GM12878 (cell line): ENCODE measurements around the gene ITK. TPM values are rescaled to one million over a fixed set of nuclear protein-coding genes. Genes with fewer than 3 reads are reported as not detected.
A peak's percentile ranks its signal among the peaks of the same experiment; 100 is the strongest.

Experiments used
- ATAC-seq: fragments of 200-7000 bp; cut with Tn5 transposase; 3 replicates; pipeline ENCODE4 v1.9.1; 2020; ENCODE audit warnings: mild to moderate bottlenecking, moderate library complexity
- BruUV-seq: library from RNA; stranded (reverse); fragments of 400-500 nt; replicated peaks from 2 replicates; lab custom pipeline; 2021; lab: Mats Ljungman, UMichigan
- CTCF ChIA-PET: fragments of 300-600 bp; sonication (Branson Sonifier 250); formaldehyde crosslinking; extraction: SDS; loops from one replicate; lab custom pipeline; 2021; ENCODE audit warnings: inconsistent platforms; lab: Yijun Ruan, JAX
- POLR2A ChIA-PET: fragments of 350-600 bp; formaldehyde crosslinking; extraction: SDS; loops from one replicate; lab custom pipeline; 2021; ENCODE audit warnings: inconsistent platforms; lab: Charles Lee
- RAD21 ChIA-PET: fragments of 300-600 bp; sonication (Branson Sonifier 250); formaldehyde crosslinking; loops from one replicate; lab custom pipeline; 2023; ENCODE audit warnings: antibody characterized with exemption; ENCODE audit not compliant: unreplicated experiment; lab: Charles Lee
- SMC1A ChIA-PET: fragments of 300-600 bp; sonication (Branson Sonifier 250); formaldehyde crosslinking; loops from one replicate; lab custom pipeline; 2023; ENCODE audit not compliant: unreplicated experiment, uncharacterized antibody; lab: Charles Lee
- DNase-seq: peaks from one replicate; pipeline ENCODE4 v3.0.0-alpha.2; 2011; ENCODE audit warnings: low read depth, low spot score
- FAIRE-seq: peaks from 3 replicates; lab custom pipeline; 2011; peaks lifted over from hg19 to GRCh38; lab: Jason Lieb, UNC
- H2AFZ ChIP-seq: 2 replicates; pipeline ENCODE4 v1.6.0; 2011; ENCODE audit warnings: low read depth, low read length, control low read depth; ENCODE audit not compliant: control insufficient read depth
- H3K27ac ChIP-seq: 2 replicates; pipeline ENCODE4 v1.5.1; 2011; ENCODE audit warnings: control low read depth; ENCODE audit not compliant: control insufficient read depth, insufficient read depth
- H3K27me3 ChIP-seq, 2 experiments: replicated peaks in 1 of 2; 2 replicates each; pipeline versions ENCODE4 v1.6.0 to v1.6.1; 2011; ENCODE audit warnings: low read length in 1 of 2; ENCODE audit not compliant: control insufficient read depth in 2 of 2, insufficient read depth in 2 of 2
- H3K36me3 ChIP-seq, 2 experiments: 2 replicates each; pipeline ENCODE4 v1.5.1; 2011; ENCODE audit warnings: low read length in 1 of 2; ENCODE audit not compliant: control insufficient read depth in 2 of 2, insufficient read depth in 2 of 2
- H3K4me1 ChIP-seq: 2 replicates; pipeline ENCODE4 v1.6.1; 2011; ENCODE audit warnings: mild to moderate bottlenecking, low read length, moderate library complexity, mixed read lengths; ENCODE audit not compliant: control insufficient read depth, insufficient read depth
- H3K4me2 ChIP-seq: 2 replicates; pipeline ENCODE4 v1.6.0; 2011; ENCODE audit warnings: control low read depth; ENCODE audit not compliant: control insufficient read depth, insufficient read depth
- H3K4me3 ChIP-seq: fragments of 200-600 bp; sonication (generic); 2 replicates; pipeline ENCODE4 v1.5.1; 2016
- H3K79me2 ChIP-seq: 2 replicates; pipeline ENCODE4 v1.6.0; 2011; ENCODE audit warnings: low read length; ENCODE audit not compliant: control insufficient read depth, insufficient read depth
- H3K9ac ChIP-seq: 2 replicates; pipeline ENCODE4 v1.8.0; 2011; ENCODE audit warnings: low read length, control low read depth, mixed read lengths; ENCODE audit not compliant: control insufficient read depth, insufficient read depth
- H3K9me3 ChIP-seq: replicated peaks from 3 replicates; pipeline ENCODE4 v1.5.1; 2011; ENCODE audit warnings: mild to moderate bottlenecking, low read length; ENCODE audit not compliant: control insufficient read depth, insufficient read depth
- H4K20me1 ChIP-seq: 2 replicates; pipeline ENCODE4 v1.6.0; 2011; ENCODE audit not compliant: control insufficient read depth, insufficient read depth
- WGBS: methylation state at CpG from one replicate; pipeline ENCODE4 v1.1.6; 2016; ENCODE audit warnings: low lambda C conversion rate; ENCODE audit not compliant: insufficient replicate concordance, insufficient coverage; ENCODE audit errors: missing lambda C conversion rate; 5-methylcytosine and 5-hydroxymethylcytosine counted together
- in situ Hi-C: fragments of 300-500 bp; cut with MboI; formaldehyde crosslinking; loops from 9 replicates; pipeline ENCODE4 v1.14.3; 2018; ENCODE audit warnings: mixed read lengths
- intact Hi-C: fragments of 100-400 bp; cut with micrococcal nuclease; formaldehyde crosslinking; loops from one replicate; pipeline ENCODE4 v1.14.2; 2022; ENCODE audit not compliant: unreplicated experiment
- polyA plus RNA-seq, 11 experiments: library from polyadenylated mRNA; depleted of rRNA in 4 of 11; unstranded in 6 of 11; stranded (reverse) in 5 of 11; fragments of >200 nt; fragmentation: Nextera tagmentation in 4 of 11; fragmentation: Illumina TruSeq in 1 of 11; extraction: Ambion mirVana in 4 of 11; extraction: Trizol in 1 of 11; gene quantifications; 1 replicate in 1 of 11; 2 replicates in 10 of 11; pipeline versions ENCODE4 v1.2.1 to v1.2.3, GENCODE V29; 2011 to 2016; ENCODE audit warnings: inconsistent platforms in 2 of 11, missing spikeins in 2 of 11, low read depth in 1 of 11
- total RNA-seq, 4 experiments: library from RNA; depleted of rRNA in 3 of 4; stranded (reverse); fragments of >200 nt in 3 of 4; fragmentation: Illumina TruSeq in 1 of 4; extraction: Trizol in 1 of 4; gene quantifications; 2 replicates each; pipeline versions ENCODE4 v1.2.1 to v1.2.3, GENCODE V29; 2013 to 2021
- TF ChIP-seq, protein P1 (sequence below): fragments of 450-650 bp; IDR thresholded peaks from 2 replicates; pipeline ENCODE4 v1.6.1; 2017; ENCODE audit warnings: mild to moderate bottlenecking, low read depth, inconsistent platforms; ENCODE audit not compliant: poor library complexity, severe bottlenecking
- TF ChIP-seq, protein P2 (sequence below): fragments of 150-350 bp; IDR thresholded peaks from 2 replicates; pipeline ENCODE4 v1.6.1; 2016; ENCODE audit warnings: low read depth, low read length
- TF ChIP-seq, protein P3 (sequence below): fragments of 450-650 bp; IDR thresholded peaks from 2 replicates; pipeline ENCODE4 v1.6.1; 2016; ENCODE audit warnings: mild to moderate bottlenecking, moderate library complexity, borderline replicate concordance

Gene ITK
- total and polyA plus RNA-seq, 10 of the 15 experiments (the other 5 are each of a cell fraction or from before 2014, with no cell fraction given): 0.05 to 2.4 (median 0.76) TPM

DNA sequence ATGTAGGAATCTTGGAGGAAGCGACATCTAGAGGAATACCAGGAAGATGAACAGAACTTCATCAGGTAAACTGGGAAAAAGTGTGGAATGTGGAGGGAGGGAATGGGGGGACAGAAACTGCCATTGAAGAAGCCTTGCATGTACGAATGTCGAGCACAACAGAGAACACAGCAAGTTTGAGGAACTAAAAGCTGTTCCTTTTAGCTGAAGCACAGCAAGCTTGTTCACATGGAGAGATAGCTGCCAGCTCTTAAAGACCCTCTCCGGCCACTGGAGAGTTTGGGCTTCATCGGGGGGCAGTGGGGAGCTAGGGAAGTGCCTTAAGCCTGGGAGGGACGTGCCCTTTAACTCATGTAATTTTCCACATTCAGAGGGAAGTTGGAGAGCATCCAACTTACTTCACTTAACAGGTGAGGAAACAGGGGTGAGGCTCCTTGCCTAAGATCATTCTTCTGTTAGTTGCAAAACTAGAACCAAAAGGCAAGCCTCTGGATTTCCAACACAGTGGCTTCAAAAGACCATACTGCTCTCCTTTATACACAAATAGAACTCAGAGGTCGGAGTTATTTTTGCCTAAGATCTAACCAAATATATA lies 83.0 kb downstream of the ITK start:
- ChIA-PET SMC1A (interaction anchor here (0.9 to 4.0 kb wide), 19 partner anchors 9 to 121 kb away, joined by 3 to 73 read pairs (median 4); partner anchors contain the start of gene MED7), RAD21 (interaction anchor here (1.2 to 8.3 kb wide), 9 partner anchors 9 to 121 kb away, joined by 3 to 99 read pairs (median 5); partner anchors contain the start of gene MED7), CTCF (interaction anchor here (0.6 to 4.6 kb wide), 10 partner anchors 10 to 114 kb away, joined by 3 to 94 read pairs (median 10); no protein-coding TSS in a partner anchor), POLR2A (interaction anchor here (0.7 to 3.0 kb wide), 5 partner anchors 9 to 121 kb away, joined by 3 to 16 read pairs (median 8); partner anchors contain the start of gene MED7)
- DNase-seq (no peak), FAIRE-seq (no peak), ATAC-seq (no peak)
- peaks cover 18% of the 10 kb centered on the region for H3K4me1 ChIP-seq
- in situ Hi-C loops (no loop called here), intact Hi-C loops (no loop called here)
- peak overlapping the region; percentile 46 for H2AFZ ChIP-seq
- H4K20me1 ChIP-seq: no peaks in the 10 kb centered on the region
- H3K9ac ChIP-seq: no peak overlapping the region
- no TSS peak for BruUV-seq
- H3K36me3 ChIP-seq: no peaks in the 10 kb centered on the region
- no peak overlapping the region for H3K4me3 ChIP-seq
- H3K4me2 ChIP-seq: no peak overlapping the region
- no peaks in the 10 kb centered on the region for H3K27me3 ChIP-seq
- H3K9me3 ChIP-seq: no peaks in the 10 kb centered on the region
- TF ChIP-seq, protein P1, sequence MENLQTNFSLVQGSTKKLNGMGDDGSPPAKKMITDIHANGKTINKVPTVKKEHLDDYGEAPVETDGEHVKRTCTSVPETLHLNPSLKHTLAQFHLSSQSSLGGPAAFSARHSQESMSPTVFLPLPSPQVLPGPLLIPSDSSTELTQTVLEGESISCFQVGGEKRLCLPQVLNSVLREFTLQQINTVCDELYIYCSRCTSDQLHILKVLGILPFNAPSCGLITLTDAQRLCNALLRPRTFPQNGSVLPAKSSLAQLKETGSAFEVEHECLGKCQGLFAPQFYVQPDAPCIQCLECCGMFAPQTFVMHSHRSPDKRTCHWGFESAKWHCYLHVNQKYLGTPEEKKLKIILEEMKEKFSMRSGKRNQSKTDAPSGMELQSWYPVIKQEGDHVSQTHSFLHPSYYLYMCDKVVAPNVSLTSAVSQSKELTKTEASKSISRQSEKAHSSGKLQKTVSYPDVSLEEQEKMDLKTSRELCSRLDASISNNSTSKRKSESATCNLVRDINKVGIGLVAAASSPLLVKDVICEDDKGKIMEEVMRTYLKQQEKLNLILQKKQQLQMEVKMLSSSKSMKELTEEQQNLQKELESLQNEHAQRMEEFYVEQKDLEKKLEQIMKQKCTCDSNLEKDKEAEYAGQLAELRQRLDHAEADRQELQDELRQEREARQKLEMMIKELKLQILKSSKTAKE: no peak
- TF ChIP-seq, protein P2, sequence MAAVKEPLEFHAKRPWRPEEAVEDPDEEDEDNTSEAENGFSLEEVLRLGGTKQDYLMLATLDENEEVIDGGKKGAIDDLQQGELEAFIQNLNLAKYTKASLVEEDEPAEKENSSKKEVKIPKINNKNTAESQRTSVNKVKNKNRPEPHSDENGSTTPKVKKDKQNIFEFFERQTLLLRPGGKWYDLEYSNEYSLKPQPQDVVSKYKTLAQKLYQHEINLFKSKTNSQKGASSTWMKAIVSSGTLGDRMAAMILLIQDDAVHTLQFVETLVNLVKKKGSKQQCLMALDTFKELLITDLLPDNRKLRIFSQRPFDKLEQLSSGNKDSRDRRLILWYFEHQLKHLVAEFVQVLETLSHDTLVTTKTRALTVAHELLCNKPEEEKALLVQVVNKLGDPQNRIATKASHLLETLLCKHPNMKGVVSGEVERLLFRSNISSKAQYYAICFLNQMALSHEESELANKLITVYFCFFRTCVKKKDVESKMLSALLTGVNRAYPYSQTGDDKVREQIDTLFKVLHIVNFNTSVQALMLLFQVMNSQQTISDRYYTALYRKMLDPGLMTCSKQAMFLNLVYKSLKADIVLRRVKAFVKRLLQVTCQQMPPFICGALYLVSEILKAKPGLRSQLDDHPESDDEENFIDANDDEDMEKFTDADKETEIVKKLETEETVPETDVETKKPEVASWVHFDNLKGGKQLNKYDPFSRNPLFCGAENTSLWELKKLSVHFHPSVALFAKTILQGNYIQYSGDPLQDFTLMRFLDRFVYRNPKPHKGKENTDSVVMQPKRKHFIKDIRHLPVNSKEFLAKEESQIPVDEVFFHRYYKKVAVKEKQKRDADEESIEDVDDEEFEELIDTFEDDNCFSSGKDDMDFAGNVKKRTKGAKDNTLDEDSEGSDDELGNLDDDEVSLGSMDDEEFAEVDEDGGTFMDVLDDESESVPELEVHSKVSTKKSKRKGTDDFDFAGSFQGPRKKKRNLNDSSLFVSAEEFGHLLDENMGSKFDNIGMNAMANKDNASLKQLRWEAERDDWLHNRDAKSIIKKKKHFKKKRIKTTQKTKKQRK: no peak
- TF ChIP-seq, protein P3, sequence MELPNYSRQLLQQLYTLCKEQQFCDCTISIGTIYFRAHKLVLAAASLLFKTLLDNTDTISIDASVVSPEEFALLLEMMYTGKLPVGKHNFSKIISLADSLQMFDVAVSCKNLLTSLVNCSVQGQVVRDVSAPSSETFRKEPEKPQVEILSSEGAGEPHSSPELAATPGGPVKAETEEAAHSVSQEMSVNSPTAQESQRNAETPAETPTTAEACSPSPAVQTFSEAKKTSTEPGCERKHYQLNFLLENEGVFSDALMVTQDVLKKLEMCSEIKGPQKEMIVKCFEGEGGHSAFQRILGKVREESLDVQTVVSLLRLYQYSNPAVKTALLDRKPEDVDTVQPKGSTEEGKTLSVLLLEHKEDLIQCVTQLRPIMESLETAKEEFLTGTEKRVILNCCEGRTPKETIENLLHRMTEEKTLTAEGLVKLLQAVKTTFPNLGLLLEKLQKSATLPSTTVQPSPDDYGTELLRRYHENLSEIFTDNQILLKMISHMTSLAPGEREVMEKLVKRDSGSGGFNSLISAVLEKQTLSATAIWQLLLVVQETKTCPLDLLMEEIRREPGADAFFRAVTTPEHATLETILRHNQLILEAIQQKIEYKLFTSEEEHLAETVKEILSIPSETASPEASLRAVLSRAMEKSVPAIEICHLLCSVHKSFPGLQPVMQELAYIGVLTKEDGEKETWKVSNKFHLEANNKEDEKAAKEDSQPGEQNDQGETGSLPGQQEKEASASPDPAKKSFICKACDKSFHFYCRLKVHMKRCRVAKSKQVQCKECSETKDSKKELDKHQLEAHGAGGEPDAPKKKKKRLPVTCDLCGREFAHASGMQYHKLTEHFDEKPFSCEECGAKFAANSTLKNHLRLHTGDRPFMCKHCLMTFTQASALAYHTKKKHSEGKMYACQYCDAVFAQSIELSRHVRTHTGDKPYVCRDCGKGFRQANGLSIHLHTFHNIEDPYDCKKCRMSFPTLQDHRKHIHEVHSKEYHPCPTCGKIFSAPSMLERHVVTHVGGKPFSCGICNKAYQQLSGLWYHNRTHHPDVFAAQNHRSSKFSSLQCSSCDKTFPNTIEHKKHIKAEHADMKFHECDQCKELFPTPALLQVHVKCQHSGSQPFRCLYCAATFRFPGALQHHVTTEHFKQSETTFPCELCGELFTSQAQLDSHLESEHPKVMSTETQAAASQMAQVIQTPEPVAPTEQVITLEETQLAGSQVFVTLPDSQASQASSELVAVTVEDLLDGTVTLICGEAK: no peak
- H3K27ac ChIP-seq: no peak overlapping the region
- WGBS: 63% methylated on average over 7 of the region's 7 CpGs
- H3K79me2 ChIP-seq: peaks cover 27% of the 10 kb centered on the region
